ENCODE results near the gene PDGFC.

The PDGFC gene

GRCh38 chr4:156950948-156951347 is 20.7 kb downstream of the PDGFC start:
- no peak for TF ChIP-seq CTCF (IDR thresholded peaks at IDR 0.05; ENCODE audit: low read depth, low read length)

GRCh38 chr4:156950090-156950489 is 21.5 kb downstream of the PDGFC start:
- no peak for TF ChIP-seq CTCF (IDR thresholded peaks at IDR 0.05; ENCODE audit: low read depth, low read length)
- no peak overlapping the region for H3K4me3 ChIP-seq (ENCODE audit: low read depth, low read length)

More at GRCh38 chr4:156950948-156951347, 20.7 kb downstream of the PDGFC start:
- H3K4me3 ChIP-seq (ENCODE audit: low read depth, low read length): no peak overlapping the region

GRCh38 chr4:156949373-156949814 is 22.2 kb downstream of the PDGFC start:
- no peak overlapping the region for H3K4me3 ChIP-seq (ENCODE audit: low read depth, low read length)
- no peak for TF ChIP-seq CTCF (IDR thresholded peaks at IDR 0.05; ENCODE audit: low read depth, low read length)

- no peak for TF ChIP-seq CTCF (IDR thresholded peaks at IDR 0.05; ENCODE audit: low read depth, low read length)
- H3K4me3 ChIP-seq (ENCODE audit: low read depth, low read length): no peak overlapping the region
Measured at GRCh38 chr4:156948738-156949137, 22.9 kb downstream of the PDGFC start.

- H3K4me3 ChIP-seq (ENCODE audit: low read depth, low read length): no peak overlapping the region
- TF ChIP-seq CTCF (IDR thresholded peaks at IDR 0.05; ENCODE audit: low read depth, low read length): no peak
Measured at GRCh38 chr4:156948133-156948532, 23.5 kb downstream of the PDGFC start.

- TF ChIP-seq CTCF (IDR thresholded peaks at IDR 0.05; ENCODE audit: low read depth, low read length): no peak
- no peak overlapping the region for H3K4me3 ChIP-seq (ENCODE audit: low read depth, low read length)
Measured at GRCh38 chr4:156946516-156947424, 24.8 kb downstream of the PDGFC start.

GRCh38 chr4:156945532-156945931 is 26.1 kb downstream of the PDGFC start:
- H3K4me3 ChIP-seq (ENCODE audit: low read depth, low read length): no peak overlapping the region

More at GRCh38 chr4:156945532-156945931, 26.1 kb downstream of the PDGFC start:
- no peak for TF ChIP-seq CTCF (IDR thresholded peaks at IDR 0.05; ENCODE audit: low read depth, low read length)
